Suprapubic skin (tissue), 4 donors: ENCODE measurements around the gene GUCA2A. TPM values are rescaled to one million over a fixed set of nuclear protein-coding genes. Genes with fewer than 3 reads are reported as not detected.

Experiments
- DNase-seq, 2 donors: peaks; one replicate each; pipeline ENCODE4 v3.0.0-alpha.2; 2019; ENCODE audit warnings: low spot score in 2 of 2
- H3K27ac ChIP-seq: fragments of 200-600 bp; sonication (generic); one replicate; pipeline ENCODE4 v1.5.1; 2019
- H3K27me3 ChIP-seq: fragments of 200-600 bp; sonication (generic); one replicate; pipeline ENCODE4 v1.5.1; 2019
- H3K36me3 ChIP-seq: fragments of 200-600 bp; sonication (generic); one replicate; pipeline ENCODE4 v1.5.1; 2019
- H3K4me1 ChIP-seq: fragments of 200-600 bp; sonication (generic); one replicate; pipeline ENCODE4 v1.5.1; 2019
- H3K4me3 ChIP-seq: fragments of 200-600 bp; sonication (generic); one replicate; pipeline ENCODE4 v1.5.1; 2019; ENCODE audit warnings: mild to moderate bottlenecking
- H3K9me3 ChIP-seq: fragments of 200-600 bp; sonication (generic); one replicate; pipeline ENCODE4 v1.5.1; 2019
- EP300 ChIP-seq: sonication (generic); formaldehyde crosslinking; IDR thresholded peaks from one replicate; pipeline ENCODE4 v1.6.1; 2017; ENCODE audit warnings: antibody characterized with exemption
- POLR2A ChIP-seq, 2 donors: fragments of 450-650 bp; IDR thresholded peaks; one replicate each; pipeline ENCODE4 v1.6.1; 2017; ENCODE audit warnings: antibody characterized with exemption in 2 of 2, mild to moderate bottlenecking in 2 of 2, moderate library complexity in 2 of 2
- POLR2AphosphoS5 ChIP-seq, 3 donors: sonication (generic); formaldehyde crosslinking; IDR thresholded peaks; one replicate each; pipeline ENCODE4 v1.6.1; 2017; ENCODE audit warnings: antibody characterized with exemption in 3 of 3
- WGBS: methylation state at CpG from one replicate; pipeline ENCODE4 v1.1.5; 2018; 5-methylcytosine and 5-hydroxymethylcytosine counted together
- total RNA-seq, 4 donors: library from RNA; depleted of rRNA; stranded (reverse); fragments of >200 nt; gene quantifications; one replicate each; pipeline ENCODE4 v1.1.0, GENCODE V29; 2016
- TF ChIP-seq, protein P1 (sequence below), 2 donors: fragments of 200-600 bp in 1 of 2; fragments of 450-650 bp in 1 of 2; sonication (generic) in 1 of 2; IDR thresholded peaks; one replicate each; pipeline ENCODE4 v1.5.1; 2016 to 2019; ENCODE audit warnings: antibody characterized with exemption in 2 of 2, mild to moderate bottlenecking in 1 of 2, moderate library complexity in 1 of 2

GUCA2A gene
- total RNA-seq, 4 donors from 2014 or later: 1.4 TPM; not detected in 3

DNA sequence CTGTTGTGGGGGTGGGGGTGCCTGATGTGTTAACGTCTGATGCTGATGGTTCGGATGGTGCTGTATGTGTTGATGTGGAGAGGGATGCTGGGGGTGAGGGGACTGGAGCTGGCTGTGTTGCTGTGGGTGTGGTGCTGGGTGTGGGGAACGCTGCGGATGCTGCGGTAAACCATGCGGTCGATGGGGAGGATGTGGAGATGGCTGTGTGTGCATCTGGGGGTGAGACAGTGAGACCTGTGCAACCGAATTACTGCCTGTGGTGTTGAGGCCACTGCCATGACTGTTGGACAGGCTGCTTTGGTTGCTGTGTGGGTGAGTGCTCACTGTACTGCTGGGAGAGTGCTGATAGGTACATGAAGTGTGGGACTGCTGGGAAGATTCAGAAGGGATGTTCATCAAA is 26.8 kb upstream of the GUCA2A start:
- Histone ChIP-seq H3K27ac (no peak overlapping the region), H3K36me3 (peaks cover 53% of the 10 kb centered on the region), H3K27me3 (no peaks in the 10 kb centered on the region), H3K4me3 (no peak overlapping the region), H3K4me1 (no peaks in the 10 kb centered on the region), H3K9me3 (no peaks in the 10 kb centered on the region)
- no peak for DNase-seq
- TF ChIP-seq EP300 (no peak), POLR2AphosphoS5 (IDR thresholded peaks at IDR 0.05) (no peak), POLR2A (IDR thresholded peaks at IDR 0.05) (no peak)
- TF ChIP-seq, protein P1, sequence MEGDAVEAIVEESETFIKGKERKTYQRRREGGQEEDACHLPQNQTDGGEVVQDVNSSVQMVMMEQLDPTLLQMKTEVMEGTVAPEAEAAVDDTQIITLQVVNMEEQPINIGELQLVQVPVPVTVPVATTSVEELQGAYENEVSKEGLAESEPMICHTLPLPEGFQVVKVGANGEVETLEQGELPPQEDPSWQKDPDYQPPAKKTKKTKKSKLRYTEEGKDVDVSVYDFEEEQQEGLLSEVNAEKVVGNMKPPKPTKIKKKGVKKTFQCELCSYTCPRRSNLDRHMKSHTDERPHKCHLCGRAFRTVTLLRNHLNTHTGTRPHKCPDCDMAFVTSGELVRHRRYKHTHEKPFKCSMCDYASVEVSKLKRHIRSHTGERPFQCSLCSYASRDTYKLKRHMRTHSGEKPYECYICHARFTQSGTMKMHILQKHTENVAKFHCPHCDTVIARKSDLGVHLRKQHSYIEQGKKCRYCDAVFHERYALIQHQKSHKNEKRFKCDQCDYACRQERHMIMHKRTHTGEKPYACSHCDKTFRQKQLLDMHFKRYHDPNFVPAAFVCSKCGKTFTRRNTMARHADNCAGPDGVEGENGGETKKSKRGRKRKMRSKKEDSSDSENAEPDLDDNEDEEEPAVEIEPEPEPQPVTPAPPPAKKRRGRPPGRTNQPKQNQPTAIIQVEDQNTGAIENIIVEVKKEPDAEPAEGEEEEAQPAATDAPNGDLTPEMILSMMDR (IDR thresholded peaks at IDR 0.05): no peak
- 92% methylated on average over 8 of the region's 8 CpGs for WGBS

DNA sequence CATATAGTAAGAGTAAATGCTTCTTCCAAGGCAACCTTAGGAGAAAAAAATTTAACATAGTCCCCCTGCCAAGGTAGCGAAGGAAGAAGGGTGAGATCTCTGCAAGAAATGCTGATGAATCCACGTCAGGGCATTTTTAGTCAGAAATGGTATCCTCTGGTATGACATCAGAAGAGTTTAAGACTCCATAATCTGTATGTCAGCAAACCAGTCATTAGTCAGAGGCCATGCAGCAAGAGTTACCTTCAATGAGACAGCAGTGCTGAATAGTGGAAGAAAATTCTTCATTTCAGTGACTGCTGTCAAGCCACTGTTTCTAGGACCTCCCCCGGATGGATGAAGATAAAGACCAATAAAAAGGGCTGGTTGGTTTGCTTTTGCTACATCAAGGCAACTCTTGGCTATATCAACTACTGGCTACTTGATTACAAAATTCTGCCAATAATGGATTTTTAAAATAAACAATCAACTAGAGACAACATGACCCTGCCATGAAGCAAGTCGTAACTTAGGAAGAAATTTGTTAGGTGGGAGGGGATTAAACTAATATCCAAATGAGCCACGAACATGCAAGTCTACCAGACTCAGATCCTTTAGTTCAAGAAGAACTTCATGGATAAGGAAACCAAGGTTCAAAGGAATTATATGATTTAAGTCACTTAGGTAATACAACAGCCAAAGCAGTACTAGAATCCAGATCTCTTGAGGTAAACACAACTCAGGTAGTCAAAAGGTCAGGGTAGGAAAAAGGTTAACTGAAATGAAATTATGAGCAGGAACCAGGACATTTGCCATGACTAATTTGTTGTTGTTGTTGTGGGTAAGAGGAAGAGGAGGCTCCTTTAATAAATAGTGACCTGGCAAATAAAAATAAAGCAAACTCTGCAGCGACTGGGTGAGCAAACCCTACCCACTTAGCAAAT is 25.6 kb upstream of the GUCA2A start:
- TF ChIP-seq, protein P1 (IDR thresholded peaks at IDR 0.05): no peak
- TF ChIP-seq POLR2A (IDR thresholded peaks at IDR 0.05): no peak
- TF ChIP-seq POLR2AphosphoS5 (IDR thresholded peaks at IDR 0.05): no peak
- no peak for TF ChIP-seq EP300
- no peak for DNase-seq
- Histone ChIP-seq H3K4me3 (no peak overlapping the region), H3K4me1 (no peaks in the 10 kb centered on the region), H3K27ac (no peak overlapping the region), H3K36me3 (peaks cover 46% of the 10 kb centered on the region), H3K27me3 (no peaks in the 10 kb centered on the region), H3K9me3 (no peaks in the 10 kb centered on the region)
- WGBS: 90% methylated on average over 6 of the region's 6 CpGs

DNA sequence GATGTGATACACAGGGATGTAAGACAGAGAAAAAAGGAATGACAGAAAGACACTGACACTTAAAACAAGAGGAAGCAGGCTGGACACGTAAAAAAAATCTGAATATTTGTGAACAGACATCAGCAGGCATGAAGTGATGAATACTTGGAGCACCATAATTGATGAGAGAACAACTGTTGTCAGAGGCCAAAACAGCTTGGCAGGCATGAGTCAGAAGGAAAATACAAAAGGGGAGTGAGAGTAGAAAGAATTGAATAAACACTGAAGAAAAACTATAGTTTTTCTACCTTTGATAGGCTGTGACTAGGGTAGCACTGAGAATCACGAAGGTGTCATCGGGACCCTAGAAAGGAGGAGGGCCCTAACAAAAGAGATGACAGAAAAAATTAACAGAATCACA is 21.6 kb upstream of the GUCA2A start:
- Histone ChIP-seq H3K27me3 (no peaks in the 10 kb centered on the region), H3K36me3 (peaks cover 42% of the 10 kb centered on the region), H3K4me3 (no peak overlapping the region), H3K9me3 (no peaks in the 10 kb centered on the region), H3K4me1 (no peaks in the 10 kb centered on the region), H3K27ac (no peak overlapping the region)
- 73% methylated on average over 3 of the region's 3 CpGs for WGBS
- DNase-seq: no peak
- TF ChIP-seq, protein P1 (IDR thresholded peaks at IDR 0.05): no peak
- TF ChIP-seq POLR2AphosphoS5 (IDR thresholded peaks at IDR 0.05) (no peak), EP300 (no peak), POLR2A (IDR thresholded peaks at IDR 0.05) (no peak)

DNA sequence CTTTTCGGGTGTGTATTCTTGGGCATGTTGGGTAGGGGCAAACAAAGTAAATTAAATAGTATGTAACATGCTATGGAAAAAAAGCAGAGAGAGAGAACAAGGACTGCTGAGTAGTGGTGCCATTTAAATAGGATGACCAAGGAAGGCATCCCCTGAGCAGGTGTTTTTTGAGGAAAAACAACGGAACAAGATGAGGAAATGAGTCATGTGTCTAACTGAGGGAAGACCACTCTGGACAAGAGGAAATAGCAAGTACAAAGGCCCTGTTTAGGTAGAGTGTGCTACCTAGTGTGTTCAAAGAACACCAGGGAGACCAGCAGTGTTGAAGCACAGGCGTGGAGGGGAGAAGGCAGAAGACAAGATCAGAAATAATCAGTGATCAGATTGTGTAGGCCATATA is 20.1 kb upstream of the GUCA2A start:
- TF ChIP-seq EP300 (no peak), POLR2A (IDR thresholded peaks at IDR 0.05) (no peak), POLR2AphosphoS5 (IDR thresholded peaks at IDR 0.05) (no peak)
- TF ChIP-seq, protein P1 (IDR thresholded peaks at IDR 0.05): no peak
- no peak for DNase-seq
- no peaks in the 10 kb centered on the region for H3K4me1 ChIP-seq
- peaks cover 34% of the 10 kb centered on the region for H3K36me3 ChIP-seq
- no peak overlapping the region for H3K4me3 ChIP-seq
- H3K9me3 ChIP-seq: no peaks in the 10 kb centered on the region
- H3K27ac ChIP-seq: no peak overlapping the region
- no peaks in the 10 kb centered on the region for H3K27me3 ChIP-seq
- 80% methylated on average over 3 of the region's 3 CpGs for WGBS

DNA sequence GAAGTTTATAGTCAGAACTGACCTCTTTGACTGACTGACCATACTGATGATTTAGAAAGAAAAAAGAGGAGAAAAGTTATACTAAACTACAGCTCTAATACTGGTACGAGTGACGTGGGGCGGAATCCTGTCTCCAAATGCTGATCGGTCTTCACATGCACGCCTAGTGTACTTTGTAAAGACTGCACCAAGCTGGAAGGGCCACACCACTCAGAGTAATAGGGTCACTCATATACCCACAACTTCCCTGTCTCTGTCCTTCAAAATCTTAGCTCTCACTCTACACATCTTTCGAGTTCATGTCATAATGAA is 19.4 kb upstream of the GUCA2A start:
- Histone ChIP-seq H3K36me3 (peaks cover 28% of the 10 kb centered on the region), H3K4me3 (no peak overlapping the region), H3K9me3 (no peaks in the 10 kb centered on the region), H3K27me3 (no peaks in the 10 kb centered on the region), H3K4me1 (no peaks in the 10 kb centered on the region), H3K27ac (no peak overlapping the region)
- 90% methylated on average over 6 of the region's 6 CpGs for WGBS
- no peak for TF ChIP-seq EP300
- no peak for TF ChIP-seq POLR2A (IDR thresholded peaks at IDR 0.05)
- TF ChIP-seq POLR2AphosphoS5 (IDR thresholded peaks at IDR 0.05): no peak
- TF ChIP-seq, protein P1 (IDR thresholded peaks at IDR 0.05): no peak
- no peak for DNase-seq
